Upper lobe of left lung (tissue), 6 donors: Measurements from ENCODE around the gene MRPL11. TPM values are rescaled to one million over a fixed set of nuclear protein-coding genes. Genes with fewer than 3 reads are reported as not detected.

Experiments used
- ATAC-seq, 2 donors: fragments of 200-7000 bp; cut with Tn5 transposase; one replicate each; pipeline ENCODE4 v1.9.1; 2022; ENCODE audit warnings: mild to moderate bottlenecking in 2 of 2, moderate library complexity in 2 of 2; ENCODE audit not compliant: low FRiP score in 2 of 2
- DNase-seq, 2 donors: peaks; one replicate each; pipeline ENCODE4 v3.0.0-alpha.2; 2019 to 2020
- H3K27ac ChIP-seq, 4 donors: fragments of 200-600 bp; sonication (generic); one replicate each; pipeline ENCODE4 v1.5.1; 2016 to 2019
- H3K27me3 ChIP-seq, 4 donors: fragments of 200-600 bp; sonication (generic); one replicate each; pipeline ENCODE4 v1.5.1; 2017 to 2019
- H3K36me3 ChIP-seq, 4 donors: fragments of 200-600 bp; sonication (generic); one replicate each; pipeline ENCODE4 v1.5.1; 2016 to 2019
- H3K4me1 ChIP-seq, 4 donors: fragments of 200-600 bp; sonication (generic); one replicate each; pipeline ENCODE4 v1.5.1; 2018 to 2019
- H3K4me3 ChIP-seq, 4 donors: fragments of 200-600 bp; sonication (generic); one replicate each; pipeline ENCODE4 v1.5.1; 2017 to 2019; ENCODE audit warnings: mild to moderate bottlenecking in 2 of 4, moderate library complexity in 1 of 4
- H3K9me3 ChIP-seq, 4 donors: fragments of 200-600 bp; sonication (generic); one replicate each; pipeline ENCODE4 v1.5.1; 2018 to 2019
- EP300 ChIP-seq, 4 donors: sonication (generic); formaldehyde crosslinking; IDR thresholded peaks; one replicate each; pipeline ENCODE4 v1.5.1; 2017; ENCODE audit warnings: antibody characterized with exemption in 4 of 4, control low read depth in 2 of 4
- POLR2A ChIP-seq, 4 donors: fragments of 450-650 bp; IDR thresholded peaks; one replicate each; pipeline ENCODE4 v1.5.1; 2016 to 2017; ENCODE audit warnings: antibody characterized with exemption in 4 of 4, mild to moderate bottlenecking in 2 of 4
- POLR2AphosphoS5 ChIP-seq, 2 donors: sonication (generic); formaldehyde crosslinking; IDR thresholded peaks; one replicate each; pipeline ENCODE4 v1.5.1; 2017; ENCODE audit warnings: antibody characterized with exemption in 2 of 2
- WGBS, 2 donors: methylation state at CpG; one replicate each; pipeline ENCODE4 v1.1.5; 2017 to 2018; 5-methylcytosine and 5-hydroxymethylcytosine counted together
- total RNA-seq, 6 donors: library from RNA; depleted of rRNA in 4 of 6; stranded (reverse); fragments of >200 nt in 4 of 6; gene quantifications; one replicate each; pipeline versions ENCODE4 v1.1.0 to v1.2.1, GENCODE V29; 2016 to 2021
- TF ChIP-seq, protein P1 (sequence below), 6 experiments: fragments of 450-650 bp in 4 of 6; fragments of 200-600 bp in 2 of 6; sonication (generic) in 2 of 6; IDR thresholded peaks; one replicate each; pipeline ENCODE4 v1.5.1; 2016 to 2019; ENCODE audit warnings: antibody characterized with exemption in 6 of 6
- donor health status: DM: no; HTN: no; CAD: no; lungs with moderate emphysema.
- donor health status: DM: no; HTN: yes; CAD: no; lungs with severe emphysema.

Gene MRPL11
- total RNA-seq, 6 donors from 2014 or later = 25.3 to 44.8 (median 33.0) TPM

DNA sequence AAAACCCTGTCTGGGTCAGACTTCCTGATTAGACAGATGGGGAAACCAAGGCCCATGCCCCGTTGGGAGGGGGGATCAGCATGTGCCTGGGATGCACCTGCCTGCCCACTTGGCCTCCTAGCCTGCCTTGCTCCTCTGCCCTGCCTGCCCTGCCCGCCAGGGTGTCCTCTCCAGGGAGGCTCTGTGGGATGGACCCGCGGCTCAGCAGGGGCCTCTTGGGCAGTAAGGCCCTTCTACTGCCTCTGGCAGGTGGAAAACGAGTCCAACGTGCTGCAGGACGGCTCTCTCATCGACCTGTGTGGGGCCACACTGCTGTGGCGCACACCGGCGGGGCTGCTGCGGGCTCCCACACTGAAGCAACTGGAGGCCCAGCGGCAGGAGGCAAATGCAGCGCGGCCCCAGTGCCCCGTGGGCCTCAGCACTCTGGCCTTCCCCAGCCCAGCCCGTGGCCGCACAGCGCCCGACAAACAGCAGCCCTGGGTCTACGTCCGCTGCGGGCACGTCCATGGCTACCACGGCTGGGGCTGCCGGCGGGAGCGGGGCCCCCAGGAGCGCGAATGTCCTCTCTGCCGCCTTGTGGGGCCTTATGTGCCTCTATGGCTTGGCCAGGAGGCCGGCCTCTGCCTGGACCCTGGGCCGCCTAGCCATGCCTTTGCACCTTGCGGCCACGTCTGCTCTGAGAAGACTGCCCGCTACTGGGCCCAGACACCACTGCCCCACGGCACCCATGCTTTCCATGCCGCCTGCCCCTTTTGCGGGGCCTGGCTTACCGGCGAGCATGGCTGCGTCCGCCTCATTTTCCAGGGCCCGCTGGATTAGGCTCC is 36.9 kb upstream of the MRPL11 start:
- DNase-seq (peak in 1 of 2 donors; percentile 83), ATAC-seq (no peak)
- H3K4me1 ChIP-seq = peaks cover 5 to 15% (median 10%) of the 10 kb centered on the region in 4 donors
- no peak overlapping the region for H3K4me3 ChIP-seq
- no peaks in the 10 kb centered on the region for H3K9me3 ChIP-seq
- no peaks in the 10 kb centered on the region for H3K27me3 ChIP-seq
- 94% methylated on average over 14 to 34 of the region's 44 CpGs for WGBS, 2 donors
- TF ChIP-seq, protein P1, sequence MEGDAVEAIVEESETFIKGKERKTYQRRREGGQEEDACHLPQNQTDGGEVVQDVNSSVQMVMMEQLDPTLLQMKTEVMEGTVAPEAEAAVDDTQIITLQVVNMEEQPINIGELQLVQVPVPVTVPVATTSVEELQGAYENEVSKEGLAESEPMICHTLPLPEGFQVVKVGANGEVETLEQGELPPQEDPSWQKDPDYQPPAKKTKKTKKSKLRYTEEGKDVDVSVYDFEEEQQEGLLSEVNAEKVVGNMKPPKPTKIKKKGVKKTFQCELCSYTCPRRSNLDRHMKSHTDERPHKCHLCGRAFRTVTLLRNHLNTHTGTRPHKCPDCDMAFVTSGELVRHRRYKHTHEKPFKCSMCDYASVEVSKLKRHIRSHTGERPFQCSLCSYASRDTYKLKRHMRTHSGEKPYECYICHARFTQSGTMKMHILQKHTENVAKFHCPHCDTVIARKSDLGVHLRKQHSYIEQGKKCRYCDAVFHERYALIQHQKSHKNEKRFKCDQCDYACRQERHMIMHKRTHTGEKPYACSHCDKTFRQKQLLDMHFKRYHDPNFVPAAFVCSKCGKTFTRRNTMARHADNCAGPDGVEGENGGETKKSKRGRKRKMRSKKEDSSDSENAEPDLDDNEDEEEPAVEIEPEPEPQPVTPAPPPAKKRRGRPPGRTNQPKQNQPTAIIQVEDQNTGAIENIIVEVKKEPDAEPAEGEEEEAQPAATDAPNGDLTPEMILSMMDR (IDR thresholded peaks at IDR 0.05) = no peak
- TF ChIP-seq EP300 (IDR thresholded peaks at IDR 0.05) (no peak), POLR2A (IDR thresholded peaks at IDR 0.05) (no peak), POLR2AphosphoS5 (IDR thresholded peaks at IDR 0.05) (no peak)
- no peak overlapping the region for H3K27ac ChIP-seq
- peaks cover 0 to 46% (median 24%) of the 10 kb centered on the region in 4 donors for H3K36me3 ChIP-seq

DNA sequence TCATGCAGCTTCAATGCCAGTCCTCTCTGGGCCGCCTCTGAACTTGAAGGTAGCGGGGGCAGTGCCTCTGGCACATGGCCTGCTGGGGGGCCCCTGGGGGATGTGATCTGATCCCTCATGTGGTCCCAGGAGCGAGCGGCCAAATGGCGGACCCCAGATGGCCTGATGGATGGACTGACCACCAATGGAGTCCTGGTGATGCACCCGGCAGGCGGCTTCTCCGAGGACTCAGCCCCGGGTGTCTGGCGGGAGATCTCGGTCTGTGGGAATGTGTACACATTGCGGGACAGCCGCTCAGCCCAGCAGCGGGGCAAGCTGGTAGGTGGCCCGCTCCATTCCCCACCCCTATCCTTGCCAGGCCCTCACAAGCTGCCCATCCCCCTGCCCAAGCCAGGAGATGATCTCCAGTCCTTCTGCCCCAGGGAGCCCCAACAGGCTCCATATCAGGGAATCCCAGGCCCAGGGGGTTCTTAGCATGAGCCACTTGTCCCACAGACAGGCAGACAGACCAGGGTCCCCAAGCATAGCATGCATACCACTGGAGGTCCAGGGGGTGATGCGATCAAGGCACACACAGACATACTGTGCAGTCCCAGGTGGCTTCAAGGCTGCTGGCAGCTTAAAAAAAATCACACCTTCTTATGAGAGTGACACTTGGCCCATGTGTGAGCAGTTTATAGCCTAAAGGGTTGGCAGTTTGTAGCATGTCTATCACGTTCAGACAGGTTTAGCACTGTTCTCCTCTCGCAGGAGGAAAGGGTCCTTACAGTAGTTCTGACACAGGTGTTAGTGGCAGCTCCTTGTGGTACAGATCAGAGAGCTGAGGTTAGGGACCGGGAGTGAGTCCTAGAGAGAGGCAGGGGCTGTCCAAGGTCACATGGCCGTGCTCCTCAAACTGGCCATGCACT is 35.2 kb upstream of the MRPL11 start:
- H3K36me3 ChIP-seq = peaks cover 0 to 46% (median 24%) of the 10 kb centered on the region in 4 donors
- no peaks in the 10 kb centered on the region for H3K9me3 ChIP-seq
- no peaks in the 10 kb centered on the region for H3K27me3 ChIP-seq
- DNase-seq = peak in 1 of 2 donors; percentile 70
- H3K27ac ChIP-seq = no peak overlapping the region
- no peak for ATAC-seq
- H3K4me3 ChIP-seq = no peak overlapping the region
- TF ChIP-seq POLR2A (IDR thresholded peaks at IDR 0.05) = no peak
- TF ChIP-seq, protein P1 (IDR thresholded peaks at IDR 0.05) = no peak
- no peak for TF ChIP-seq EP300 (IDR thresholded peaks at IDR 0.05)
- no peak for TF ChIP-seq POLR2AphosphoS5 (IDR thresholded peaks at IDR 0.05)
- 87 to 93% methylated on average over 8 to 11 of the region's 20 CpGs for WGBS, 2 donors
- peaks cover under 1 to 4% (median 1%) of the 10 kb centered on the region in 4 donors for H3K4me1 ChIP-seq

DNA sequence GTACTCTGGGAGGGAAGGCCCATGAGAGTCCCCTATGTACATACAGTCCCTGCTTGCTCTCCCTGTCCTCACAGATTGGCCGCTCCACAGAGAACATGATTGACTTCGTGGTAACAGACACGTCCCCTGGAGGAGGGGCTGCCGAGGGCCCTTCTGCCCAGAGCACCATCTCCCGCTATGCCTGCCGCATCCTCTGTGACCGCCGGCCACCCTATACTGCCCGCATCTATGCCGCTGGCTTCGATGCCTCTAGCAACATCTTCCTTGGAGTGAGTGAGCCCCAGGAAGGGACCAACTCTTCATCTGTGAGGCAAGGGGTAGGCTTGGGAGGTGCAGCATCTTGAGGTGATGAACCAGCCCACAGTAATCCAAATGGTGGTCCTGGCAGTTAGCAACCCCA is 34.5 kb upstream of the MRPL11 start:
- Histone ChIP-seq H3K4me1 (peaks cover under 1 to 3% (median 2%) of the 10 kb centered on the region in 4 donors), H3K27me3 (no peaks in the 10 kb centered on the region), H3K36me3 (peaks cover 0 to 46% (median 24%) of the 10 kb centered on the region in 4 donors), H3K27ac (no peak overlapping the region), H3K4me3 (no peak overlapping the region), H3K9me3 (no peaks in the 10 kb centered on the region)
- ATAC-seq (no peak), DNase-seq (no peak)
- WGBS, 2 donors = 94 to 97% methylated on average over 11 of the region's 11 CpGs
- no peak for TF ChIP-seq POLR2A (IDR thresholded peaks at IDR 0.05)

DNA sequence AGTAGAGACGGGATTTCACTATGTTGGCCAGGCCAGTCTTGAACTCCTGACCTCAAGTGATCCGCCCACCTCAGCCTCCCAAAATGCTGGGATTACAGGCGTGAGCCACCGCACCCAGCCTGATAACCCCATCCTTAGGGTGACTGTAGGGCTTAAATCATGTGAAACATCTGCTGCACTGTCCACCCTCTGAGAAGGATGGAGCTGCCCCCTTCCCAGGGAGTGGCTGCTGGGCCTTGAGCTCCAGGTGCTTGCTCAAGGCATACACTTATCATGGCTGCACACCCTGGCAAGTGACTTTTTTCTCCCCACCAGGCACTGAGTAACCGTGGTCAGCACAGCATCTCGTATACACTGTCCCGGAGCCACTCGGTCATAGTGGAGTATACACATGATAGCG is 33.4 kb upstream of the MRPL11 start:
- H3K27me3 ChIP-seq = no peaks in the 10 kb centered on the region
- no peak for DNase-seq
- no peaks in the 10 kb centered on the region for H3K9me3 ChIP-seq
- 95 to 96% methylated on average over 7 to 9 of the region's 9 CpGs for WGBS, 2 donors
- no peak for ATAC-seq
- H3K36me3 ChIP-seq = peaks cover 0 to 46% (median 24%) of the 10 kb centered on the region in 4 donors
- H3K4me3 ChIP-seq = no peak overlapping the region
- TF ChIP-seq, protein P1 (IDR thresholded peaks at IDR 0.05) = no peak
- TF ChIP-seq EP300 (IDR thresholded peaks at IDR 0.05) (no peak), POLR2AphosphoS5 (IDR thresholded peaks at IDR 0.05) (no peak), POLR2A (IDR thresholded peaks at IDR 0.05) (no peak)
- H3K27ac ChIP-seq = no peak overlapping the region
- H3K4me1 ChIP-seq = peaks cover 10 to 14% (median 12%) of the 10 kb centered on the region in 4 donors

DNA sequence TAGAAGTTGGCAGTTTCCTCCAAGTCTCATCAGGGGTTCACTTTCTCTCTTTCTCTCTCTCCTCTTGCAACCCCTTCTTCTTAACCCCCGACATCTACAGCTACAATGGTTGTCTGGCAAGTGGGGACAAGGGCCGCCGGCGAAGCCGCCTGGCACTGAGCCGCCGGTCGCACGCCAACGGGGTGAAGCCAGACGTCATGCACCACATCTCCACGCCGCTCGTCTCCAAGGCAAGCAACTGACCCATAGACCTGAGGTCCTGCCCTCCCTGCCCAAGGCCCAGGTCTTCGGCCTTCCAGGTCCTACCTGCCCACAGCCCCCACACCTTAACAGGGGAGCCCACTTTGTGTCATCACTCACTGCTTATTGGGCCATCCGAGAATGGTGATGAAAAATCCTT is 32.5 kb upstream of the MRPL11 start:
- Histone ChIP-seq H3K4me1 (peaks cover 10 to 17% (median 13%) of the 10 kb centered on the region in 4 donors), H3K27me3 (no peaks in the 10 kb centered on the region), H3K27ac (no peak overlapping the region), H3K4me3 (no peak overlapping the region), H3K9me3 (no peaks in the 10 kb centered on the region), H3K36me3 (peaks cover 0 to 45% (median 24%) of the 10 kb centered on the region in 4 donors)
- WGBS, 2 donors = 93 to 97% methylated on average over 15 to 16 of the region's 16 CpGs
- peak in 1 of 2 donors; percentile 82 for DNase-seq
- no peak for ATAC-seq
- TF ChIP-seq, protein P1 (IDR thresholded peaks at IDR 0.05) = no peak
- no peak for TF ChIP-seq EP300 (IDR thresholded peaks at IDR 0.05)
- TF ChIP-seq POLR2AphosphoS5 (IDR thresholded peaks at IDR 0.05) = no peak
- TF ChIP-seq POLR2A (IDR thresholded peaks at IDR 0.05) = no peak
